Measurements from ENCODE around the gene AR.

Gene AR

DNA sequence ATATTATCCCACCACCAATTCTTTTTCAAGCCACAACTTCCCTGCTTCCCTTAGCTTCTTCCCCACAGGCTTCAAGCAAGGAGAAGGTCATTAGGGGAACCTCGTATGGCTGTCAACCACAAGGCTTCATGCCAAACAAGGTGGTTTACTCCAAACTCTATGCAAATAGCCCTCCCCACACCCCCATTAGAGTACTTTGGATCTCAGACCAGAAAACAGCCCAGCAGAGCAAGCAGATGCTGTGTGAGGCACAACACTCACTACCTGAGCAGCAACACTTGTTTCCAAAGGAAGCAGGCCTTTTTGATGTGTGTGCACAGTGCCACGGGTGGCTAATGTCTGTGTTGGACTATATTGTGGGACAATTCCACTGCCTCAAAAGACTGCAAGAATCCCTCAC, 189.0 kb downstream of the AR start:
- Histone ChIP-seq H3K79me2 (ENCODE audit: insufficient read depth, low read length) (no peaks in the 10 kb centered on the region), H3K27ac (ENCODE audit: low read depth, low read length) (no peak overlapping the region), H3K9me2 (replicated peaks; ENCODE audit: insufficient read depth, low read length) (no peaks in the 10 kb centered on the region), H3K27me3 (ENCODE audit: low read length) (no peaks in the 10 kb centered on the region), H4K20me1 (ENCODE audit: low read depth, low read length) (no peaks in the 10 kb centered on the region), H3K9me3 (ENCODE audit: insufficient read depth, low read length) (no peaks in the 10 kb centered on the region), H2AFZ (ENCODE audit: low read depth, low read length, severe bottlenecking) (no peak overlapping the region), H3K4me3 (ENCODE audit: insufficient read depth, low read length, poor library complexity, severe bottlenecking) (no peak overlapping the region), H3K36me3 (ENCODE audit: low read length) (no peaks in the 10 kb centered on the region), H3F3A (ENCODE audit: insufficient read depth) (no peaks in the 10 kb centered on the region), H3K4me2 (ENCODE audit: low read depth, low read length, poor library complexity, severe bottlenecking) (no peak overlapping the region), H3K9ac (ENCODE audit: low read length) (no peak overlapping the region)
- TF ChIP-seq, protein P1, sequence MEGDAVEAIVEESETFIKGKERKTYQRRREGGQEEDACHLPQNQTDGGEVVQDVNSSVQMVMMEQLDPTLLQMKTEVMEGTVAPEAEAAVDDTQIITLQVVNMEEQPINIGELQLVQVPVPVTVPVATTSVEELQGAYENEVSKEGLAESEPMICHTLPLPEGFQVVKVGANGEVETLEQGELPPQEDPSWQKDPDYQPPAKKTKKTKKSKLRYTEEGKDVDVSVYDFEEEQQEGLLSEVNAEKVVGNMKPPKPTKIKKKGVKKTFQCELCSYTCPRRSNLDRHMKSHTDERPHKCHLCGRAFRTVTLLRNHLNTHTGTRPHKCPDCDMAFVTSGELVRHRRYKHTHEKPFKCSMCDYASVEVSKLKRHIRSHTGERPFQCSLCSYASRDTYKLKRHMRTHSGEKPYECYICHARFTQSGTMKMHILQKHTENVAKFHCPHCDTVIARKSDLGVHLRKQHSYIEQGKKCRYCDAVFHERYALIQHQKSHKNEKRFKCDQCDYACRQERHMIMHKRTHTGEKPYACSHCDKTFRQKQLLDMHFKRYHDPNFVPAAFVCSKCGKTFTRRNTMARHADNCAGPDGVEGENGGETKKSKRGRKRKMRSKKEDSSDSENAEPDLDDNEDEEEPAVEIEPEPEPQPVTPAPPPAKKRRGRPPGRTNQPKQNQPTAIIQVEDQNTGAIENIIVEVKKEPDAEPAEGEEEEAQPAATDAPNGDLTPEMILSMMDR (IDR thresholded peaks at IDR 0.05; ENCODE audit: insufficient read depth, low read length, poor library complexity, severe bottlenecking), result no peak
- TF ChIP-seq EZH2phosphoT487 (conservative IDR thresholded peaks at IDR 0.05; ENCODE audit: low read length), result no peak

GRCh38 chrX:67734111-67734753, 190.4 kb downstream of the AR start:
- H3K4me2 ChIP-seq (ENCODE audit: low read depth, low read length, poor library complexity, severe bottlenecking), result no peak overlapping the region
- no peaks in the 10 kb centered on the region for H3K9me3 ChIP-seq (ENCODE audit: insufficient read depth, low read length)
- no peak overlapping the region for H2AFZ ChIP-seq (ENCODE audit: low read depth, low read length, severe bottlenecking)
- H3K9me2 ChIP-seq (replicated peaks; ENCODE audit: insufficient read depth, low read length), result no peaks in the 10 kb centered on the region
- no peaks in the 10 kb centered on the region for H3K79me2 ChIP-seq (ENCODE audit: insufficient read depth, low read length)
- no peaks in the 10 kb centered on the region for H3F3A ChIP-seq (ENCODE audit: insufficient read depth)
- H3K27me3 ChIP-seq (ENCODE audit: low read length), result no peaks in the 10 kb centered on the region
- no peak overlapping the region for H3K9ac ChIP-seq (ENCODE audit: low read length)
- no peak overlapping the region for H3K27ac ChIP-seq (ENCODE audit: low read depth, low read length)
- no peaks in the 10 kb centered on the region for H4K20me1 ChIP-seq (ENCODE audit: low read depth, low read length)
- no peak overlapping the region for H3K4me3 ChIP-seq (ENCODE audit: insufficient read depth, low read length, poor library complexity, severe bottlenecking)
- no peak for TF ChIP-seq EZH2phosphoT487 (conservative IDR thresholded peaks at IDR 0.05; ENCODE audit: low read length)
- TF ChIP-seq, protein P1 (IDR thresholded peaks at IDR 0.05; ENCODE audit: insufficient read depth, low read length, poor library complexity, severe bottlenecking), result no peak
- no peaks in the 10 kb centered on the region for H3K36me3 ChIP-seq (ENCODE audit: low read length)

GRCh38 chrX:67749536-67749935, 205.7 kb downstream of the AR start:
- Histone ChIP-seq H3K9ac (ENCODE audit: low read length) (no peak overlapping the region), H3K4me3 (ENCODE audit: insufficient read depth, low read length, poor library complexity, severe bottlenecking) (no peak overlapping the region), H3K4me2 (ENCODE audit: low read depth, low read length, poor library complexity, severe bottlenecking) (no peak overlapping the region), H3K9me2 (replicated peaks; ENCODE audit: insufficient read depth, low read length) (no peaks in the 10 kb centered on the region), H3K79me2 (ENCODE audit: insufficient read depth, low read length) (no peaks in the 10 kb centered on the region), H2AFZ (ENCODE audit: low read depth, low read length, severe bottlenecking) (no peak overlapping the region), H3K9me3 (ENCODE audit: insufficient read depth, low read length) (no peaks in the 10 kb centered on the region), H4K20me1 (ENCODE audit: low read depth, low read length) (no peaks in the 10 kb centered on the region), H3K27ac (ENCODE audit: low read depth, low read length) (no peak overlapping the region), H3K36me3 (ENCODE audit: low read length) (no peaks in the 10 kb centered on the region), H3K27me3 (ENCODE audit: low read length) (no peaks in the 10 kb centered on the region), H3F3A (ENCODE audit: insufficient read depth) (no peaks in the 10 kb centered on the region)
- TF ChIP-seq, protein P1 (IDR thresholded peaks at IDR 0.05; ENCODE audit: insufficient read depth, low read length, poor library complexity, severe bottlenecking), result no peak
- TF ChIP-seq EZH2phosphoT487 (conservative IDR thresholded peaks at IDR 0.05; ENCODE audit: low read length), result no peak

Data from SU-DHL-6 (cell line).